SKM-1 (cell line): ENCODE data around the gene CMTR1.

Experiments
- DNase-seq: peaks from one replicate; lab custom pipeline; 2025; ENCODE audit not compliant: unreplicated experiment; lab: John Stamatoyannopoulos, UW

The CMTR1 gene

GRCh38 chr6:37528541-37528940 lies 95.5 kb downstream of the CMTR1 start:
- DNase-seq: no peak

- no peak for DNase-seq
Observed at GRCh38 chr6:37530297-37530696, 97.3 kb downstream of the CMTR1 start.

- no peak for DNase-seq
Observed at GRCh38 chr6:37531026-37531425, 98.0 kb downstream of the CMTR1 start.
